Thyroid gland (tissue), 4 donors: ENCODE measurements around the gene TRABD2B. TPM values are rescaled to one million over a fixed set of nuclear protein-coding genes. Genes with fewer than 3 reads are reported as not detected.

Source experiments
- DNase-seq, 2 donors: peaks; one replicate each; pipeline ENCODE4 v3.0.0-alpha.2; 2019
- H3K27ac ChIP-seq, 3 donors: fragments of 200-600 bp; sonication (generic); 1 replicate in 2 of 3; 2 replicates in 1 of 3; pipeline ENCODE4 v1.5.1; 2016 to 2019; ENCODE audit warnings: mild to moderate bottlenecking in 1 of 3, moderate library complexity in 1 of 3
- H3K27me3 ChIP-seq: fragments of 200-600 bp; sonication (generic); one replicate; pipeline ENCODE4 v1.5.1; 2019
- H3K36me3 ChIP-seq, 2 donors: fragments of 200-600 bp; sonication (generic); one replicate each; pipeline ENCODE4 v1.5.1; 2016 to 2019
- H3K4me1 ChIP-seq, 2 donors: fragments of 200-600 bp; sonication (generic); one replicate each; pipeline ENCODE4 v1.5.1; 2017 to 2019
- H3K4me3 ChIP-seq, 3 donors: fragments of 200-600 bp; sonication (generic); replicated peaks in 1 of 3; 1 replicate in 2 of 3; 2 replicates in 1 of 3; pipeline ENCODE4 v1.5.1; 2016; ENCODE audit warnings: mild to moderate bottlenecking in 1 of 3
- H3K9me3 ChIP-seq: fragments of 200-600 bp; sonication (generic); one replicate; pipeline ENCODE4 v1.5.1; 2017
- POLR2A ChIP-seq, 2 donors: fragments of 450-650 bp; IDR thresholded peaks; one replicate each; pipeline ENCODE4 v1.6.1; 2017; ENCODE audit warnings: antibody characterized with exemption in 2 of 2, mild to moderate bottlenecking in 2 of 2, moderate library complexity in 1 of 2
- WGBS, 2 donors: methylation state at CpG; one replicate each; pipeline ENCODE4 v1.1.5; 2017; 5-methylcytosine and 5-hydroxymethylcytosine counted together
- intact Hi-C: fragments of 100-400 bp; cut with DNase I; formaldehyde crosslinking; loops from one replicate; pipeline ENCODE4 v1.15.1; 2023
- total RNA-seq, 4 donors: library from RNA; depleted of rRNA; stranded (reverse); fragments of >200 nt; gene quantifications; one replicate each; pipeline ENCODE4 v1.2.3, GENCODE V29; 2016
- TF ChIP-seq, protein P1 (sequence below), 6 experiments: fragments of 200-600 bp in 3 of 6; fragments of 450-650 bp in 3 of 6; sonication (generic) in 3 of 6; IDR thresholded peaks; one replicate each; pipeline ENCODE4 v1.5.1; 2016 to 2019; ENCODE audit warnings: antibody characterized with exemption in 6 of 6, mild to moderate bottlenecking in 2 of 6, inconsistent platforms in 1 of 6, moderate library complexity in 1 of 6

Gene TRABD2B
- total RNA-seq, 4 donors from 2014 or later: 0.34 to 1.1 (median 0.63) TPM

DNA sequence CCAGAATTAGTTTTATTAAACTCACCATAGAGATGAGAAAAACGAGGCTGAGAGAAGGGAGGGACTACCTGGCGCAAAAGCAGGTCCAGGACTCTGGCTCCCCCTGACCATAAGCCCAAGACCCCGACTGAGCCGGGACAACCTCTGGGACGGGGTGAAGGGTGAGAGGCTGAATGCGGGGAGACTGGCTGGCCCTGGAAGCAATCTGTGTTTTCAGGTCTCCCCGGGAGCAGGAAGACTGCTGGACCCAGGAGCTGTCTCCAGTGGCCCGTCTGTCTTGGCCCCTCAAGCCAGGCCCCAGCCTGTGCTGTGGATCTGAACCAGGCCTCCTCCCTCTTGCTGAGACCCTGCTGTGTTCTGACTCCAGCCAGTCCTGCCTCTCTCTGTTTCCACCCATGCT lies 240.8 kb downstream of the TRABD2B start:
- Histone ChIP-seq H3K27ac (no peak overlapping the region), H3K4me3 (no peak overlapping the region), H3K9me3 (no peaks in the 10 kb centered on the region), H3K27me3 (no peaks in the 10 kb centered on the region), H3K4me1 (peaks cover 10 to 11% of the 10 kb centered on the region in 2 donors), H3K36me3 (no peaks in the 10 kb centered on the region)
- 90 to 92% methylated on average over 8 of the region's 8 CpGs for WGBS, 2 donors
- TF ChIP-seq, protein P1, sequence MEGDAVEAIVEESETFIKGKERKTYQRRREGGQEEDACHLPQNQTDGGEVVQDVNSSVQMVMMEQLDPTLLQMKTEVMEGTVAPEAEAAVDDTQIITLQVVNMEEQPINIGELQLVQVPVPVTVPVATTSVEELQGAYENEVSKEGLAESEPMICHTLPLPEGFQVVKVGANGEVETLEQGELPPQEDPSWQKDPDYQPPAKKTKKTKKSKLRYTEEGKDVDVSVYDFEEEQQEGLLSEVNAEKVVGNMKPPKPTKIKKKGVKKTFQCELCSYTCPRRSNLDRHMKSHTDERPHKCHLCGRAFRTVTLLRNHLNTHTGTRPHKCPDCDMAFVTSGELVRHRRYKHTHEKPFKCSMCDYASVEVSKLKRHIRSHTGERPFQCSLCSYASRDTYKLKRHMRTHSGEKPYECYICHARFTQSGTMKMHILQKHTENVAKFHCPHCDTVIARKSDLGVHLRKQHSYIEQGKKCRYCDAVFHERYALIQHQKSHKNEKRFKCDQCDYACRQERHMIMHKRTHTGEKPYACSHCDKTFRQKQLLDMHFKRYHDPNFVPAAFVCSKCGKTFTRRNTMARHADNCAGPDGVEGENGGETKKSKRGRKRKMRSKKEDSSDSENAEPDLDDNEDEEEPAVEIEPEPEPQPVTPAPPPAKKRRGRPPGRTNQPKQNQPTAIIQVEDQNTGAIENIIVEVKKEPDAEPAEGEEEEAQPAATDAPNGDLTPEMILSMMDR (IDR thresholded peaks at IDR 0.05): no peak
- no peak for TF ChIP-seq POLR2A (IDR thresholded peaks at IDR 0.05)
- intact Hi-C loops: no loop called here
- no peak for DNase-seq

DNA sequence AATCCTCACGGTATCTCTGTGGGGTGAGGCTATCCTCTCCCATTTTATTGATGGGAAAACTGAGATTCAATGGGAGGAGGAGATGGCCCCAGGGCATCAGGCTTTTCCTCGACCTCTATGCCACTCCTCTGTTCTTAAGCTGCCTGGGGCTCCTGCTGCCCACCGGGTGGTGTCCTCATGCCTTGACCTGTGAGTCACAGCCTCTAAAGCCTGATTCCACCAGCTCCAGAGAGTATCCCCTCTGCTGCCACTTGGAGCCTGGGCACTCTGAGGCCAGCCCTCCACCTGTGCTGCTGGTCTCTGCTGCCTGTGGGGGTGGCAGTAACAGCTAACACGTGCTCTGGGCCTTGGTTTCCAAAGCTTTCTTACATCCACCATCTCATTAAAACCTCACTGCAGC lies 241.2 kb downstream of the TRABD2B start:
- no peaks in the 10 kb centered on the region for H3K27me3 ChIP-seq
- TF ChIP-seq POLR2A (IDR thresholded peaks at IDR 0.05): no peak
- TF ChIP-seq, protein P1 (IDR thresholded peaks at IDR 0.05): no peak
- 83 to 100% methylated on average over 1 to 4 of the region's 4 CpGs for WGBS, 2 donors
- H3K4me1 ChIP-seq: peaks cover 10 to 15% of the 10 kb centered on the region in 2 donors
- no peaks in the 10 kb centered on the region for H3K36me3 ChIP-seq
- no peaks in the 10 kb centered on the region for H3K9me3 ChIP-seq
- no peak overlapping the region for H3K4me3 ChIP-seq
- intact Hi-C loops: no loop called here
- no peak overlapping the region for H3K27ac ChIP-seq
- DNase-seq: no peak

DNA sequence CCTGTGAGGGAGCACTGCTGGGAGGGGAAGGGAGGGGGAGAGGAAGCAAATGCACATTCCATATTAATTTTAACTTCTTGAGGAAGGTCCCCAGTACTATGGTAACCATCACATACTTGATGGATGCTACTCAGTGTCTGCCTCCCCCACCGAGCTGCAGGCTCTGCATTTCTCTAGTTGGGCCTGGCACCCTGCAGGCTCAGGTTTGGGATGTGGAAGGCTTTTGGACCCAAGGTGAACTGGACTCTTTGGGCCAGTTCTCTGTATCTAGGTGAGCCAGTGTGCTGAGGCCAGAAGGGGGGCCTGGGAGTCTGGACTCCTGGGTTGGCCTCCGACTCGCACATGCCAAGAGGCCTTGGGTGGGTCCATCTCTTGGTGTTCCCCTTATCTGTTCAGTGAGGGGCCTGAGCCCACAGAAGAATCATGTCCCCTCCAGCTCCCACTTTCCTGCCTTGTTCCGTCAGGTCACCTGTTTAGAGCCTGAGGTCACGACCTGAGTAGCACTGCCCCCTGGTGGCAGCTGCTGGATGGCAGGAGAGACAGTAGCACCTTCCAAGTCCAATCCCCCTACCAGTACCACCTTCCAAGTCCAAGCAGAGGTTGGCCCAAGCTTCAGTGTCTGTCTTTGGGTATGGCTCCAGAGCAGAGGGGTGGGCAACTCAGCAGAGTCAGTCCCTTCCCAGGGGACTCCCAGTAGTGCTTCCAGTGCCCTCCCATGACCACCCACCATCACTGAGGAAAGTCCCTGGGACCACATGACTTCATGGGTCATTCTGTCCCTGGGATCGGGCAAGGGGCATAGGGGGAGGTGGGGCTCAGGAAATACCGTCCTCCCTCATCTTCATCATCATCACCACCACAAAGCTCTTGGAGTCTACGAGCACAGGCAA lies 241.8 kb downstream of the TRABD2B start:
- Histone ChIP-seq H3K36me3 (no peaks in the 10 kb centered on the region), H3K27ac (no peak overlapping the region), H3K9me3 (no peaks in the 10 kb centered on the region), H3K4me1 (peaks cover 10 to 15% of the 10 kb centered on the region in 2 donors), H3K27me3 (no peaks in the 10 kb centered on the region), H3K4me3 (no peak overlapping the region)
- WGBS, 2 donors: 75 to 82% methylated on average over 6 to 8 of the region's 8 CpGs
- DNase-seq: peak; percentile 23 to 24
- intact Hi-C loops: no loop called here
- no peak for TF ChIP-seq POLR2A (IDR thresholded peaks at IDR 0.05)
- TF ChIP-seq, protein P1 (IDR thresholded peaks at IDR 0.05): peak in 3 of 6 experiments; percentile 28 to 47 (median 35)

GRCh38 chr1:47754221-47754620 lies 243.0 kb downstream of the TRABD2B start:
- Histone ChIP-seq H3K9me3 (no peaks in the 10 kb centered on the region), H3K27ac (no peak overlapping the region), H3K36me3 (no peaks in the 10 kb centered on the region), H3K4me1 (peaks cover 10 to 15% of the 10 kb centered on the region in 2 donors), H3K4me3 (no peak overlapping the region), H3K27me3 (no peaks in the 10 kb centered on the region)
- WGBS, 2 donors: 81 to 91% methylated on average over 6 of the region's 6 CpGs
- intact Hi-C loops: no loop called here
- no peak for TF ChIP-seq POLR2A (IDR thresholded peaks at IDR 0.05)
- TF ChIP-seq, protein P1 (IDR thresholded peaks at IDR 0.05): no peak
- DNase-seq: no peak

DNA sequence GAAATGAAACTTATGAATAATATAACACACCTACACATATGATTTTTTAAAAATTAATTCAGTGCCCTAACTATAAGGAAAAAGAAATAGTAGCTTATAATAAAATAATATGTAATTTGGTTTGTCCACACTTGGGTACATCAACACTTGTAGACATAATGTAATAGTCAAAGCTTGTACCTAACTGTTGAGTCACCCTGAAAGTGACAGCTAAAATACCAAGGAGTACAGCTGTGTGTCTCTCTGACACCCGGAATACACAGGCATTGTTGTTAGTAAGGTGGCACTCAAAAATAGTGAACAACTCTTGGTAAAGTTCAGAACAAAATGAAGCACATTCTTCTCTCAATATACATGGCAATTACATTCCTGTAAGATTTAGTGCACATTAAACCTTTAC lies 243.4 kb downstream of the TRABD2B start:
- no peaks in the 10 kb centered on the region for H3K27me3 ChIP-seq
- no peak overlapping the region for H3K27ac ChIP-seq
- intact Hi-C loops: no loop called here
- no peaks in the 10 kb centered on the region for H3K9me3 ChIP-seq
- TF ChIP-seq POLR2A (IDR thresholded peaks at IDR 0.05): no peak
- TF ChIP-seq, protein P1 (IDR thresholded peaks at IDR 0.05): no peak
- no peaks in the 10 kb centered on the region for H3K36me3 ChIP-seq
- peaks cover 10 to 15% of the 10 kb centered on the region in 2 donors for H3K4me1 ChIP-seq
- H3K4me3 ChIP-seq: no peak overlapping the region
- no peak for DNase-seq
- 80% methylated on average over 1 of the region's 1 CpG for WGBS, 2 donors
